ENCODE measurements around the gene LRIT2.

GRCh38 chr10:84196083-84196482 is 29.3 kb downstream of the LRIT2 start:
- TF ChIP-seq CTCF (IDR thresholded peaks at IDR 0.05 in 4 of 5, conservative IDR thresholded peaks at IDR 0.05 in 1 of 5) (no peak), POLR2A (IDR thresholded peaks at IDR 0.05) (no peak)
